Smooth muscle cell (in vitro differentiated cells): ENCODE results near the gene SIGLEC1. TPM values are rescaled to one million over a fixed set of nuclear protein-coding genes. Genes with fewer than 3 reads are reported as not detected.

Experiments
- DNase-seq: peaks from one replicate; lab custom pipeline; 2025; ENCODE audit not compliant: unreplicated experiment; lab: John Stamatoyannopoulos, UW
- H2AFZ ChIP-seq: fragments of 200-600 bp; sonication (generic); 2 replicates; pipeline ENCODE4 v1.6.0; 2016; ENCODE audit warnings: antibody characterized with exemption, low read depth, mild to moderate bottlenecking
- H3F3A ChIP-seq: fragments of 200-600 bp; sonication (generic); 2 replicates; pipeline ENCODE4 v1.6.0; 2017; ENCODE audit warnings: antibody characterized with exemption, low read depth
- H3K27ac ChIP-seq: fragments of 200-600 bp; sonication (generic); 2 replicates; pipeline ENCODE4 v1.5.1; 2016; ENCODE audit warnings: low read depth, mild to moderate bottlenecking
- H3K27me3 ChIP-seq: fragments of 200-600 bp; sonication (generic); 2 replicates; pipeline ENCODE4 v1.6.1; 2016; ENCODE audit warnings: low read depth, mild to moderate bottlenecking
- H3K36me3 ChIP-seq: fragments of 200-600 bp; sonication (generic); 2 replicates; pipeline ENCODE4 v1.5.1; 2016; ENCODE audit warnings: low read depth
- H3K4me1 ChIP-seq: fragments of 200-600 bp; sonication (generic); 2 replicates; pipeline ENCODE4 v1.5.1; 2016; ENCODE audit warnings: low read depth
- H3K4me2 ChIP-seq: fragments of 200-600 bp; sonication (generic); 2 replicates; pipeline ENCODE4 v1.6.0; 2016; ENCODE audit warnings: mild to moderate bottlenecking
- H3K4me3 ChIP-seq: fragments of 200-600 bp; sonication (generic); 2 replicates; pipeline ENCODE4 v1.5.1; 2016; ENCODE audit warnings: mild to moderate bottlenecking
- H3K79me2 ChIP-seq: fragments of 200-600 bp; sonication (generic); 2 replicates; pipeline ENCODE4 v1.6.0; 2016; ENCODE audit warnings: low read depth, mild to moderate bottlenecking
- H3K9ac ChIP-seq: fragments of 200-600 bp; sonication (generic); 2 replicates; pipeline ENCODE4 v1.6.0; 2016; ENCODE audit warnings: low read depth
- H3K9me3 ChIP-seq: fragments of 200-600 bp; sonication (generic); replicated peaks from 2 replicates; pipeline ENCODE4 v1.5.1; 2016; ENCODE audit warnings: low read depth
- H4K20me1 ChIP-seq: fragments of 200-600 bp; sonication (generic); 2 replicates; pipeline ENCODE4 v1.6.0; 2016; ENCODE audit warnings: low read depth
- WGBS: methylation state at CpG from one replicate; pipeline ENCODE4 v1.1.7; 2016; ENCODE audit warnings: low lambda C conversion rate; 5-methylcytosine and 5-hydroxymethylcytosine counted together
- polyA plus RNA-seq: library from polyadenylated mRNA; unstranded; fragments of >200 nt; fragmentation: Nextera tagmentation; extraction: Ambion mirVana; gene quantifications from 2 replicates; pipeline ENCODE4 v1.2.1, GENCODE V29; 2016
- total RNA-seq: library from RNA; depleted of rRNA; stranded (reverse); fragments of >200 nt; gene quantifications from 2 replicates; pipeline ENCODE4 v1.2.3, GENCODE V29; 2014
- TF ChIP-seq, protein P1 (sequence below): fragments of 200-600 bp; sonication (generic); IDR thresholded peaks from 2 replicates; pipeline ENCODE4 v1.5.1; 2017; ENCODE audit warnings: borderline replicate concordance, mild to moderate bottlenecking, antibody characterized with exemption; ENCODE audit not compliant: insufficient read depth, poor library complexity, severe bottlenecking

SIGLEC1 gene
- total and polyA plus RNA-seq, 2 experiments from 2014 or later, result not detected

DNA sequence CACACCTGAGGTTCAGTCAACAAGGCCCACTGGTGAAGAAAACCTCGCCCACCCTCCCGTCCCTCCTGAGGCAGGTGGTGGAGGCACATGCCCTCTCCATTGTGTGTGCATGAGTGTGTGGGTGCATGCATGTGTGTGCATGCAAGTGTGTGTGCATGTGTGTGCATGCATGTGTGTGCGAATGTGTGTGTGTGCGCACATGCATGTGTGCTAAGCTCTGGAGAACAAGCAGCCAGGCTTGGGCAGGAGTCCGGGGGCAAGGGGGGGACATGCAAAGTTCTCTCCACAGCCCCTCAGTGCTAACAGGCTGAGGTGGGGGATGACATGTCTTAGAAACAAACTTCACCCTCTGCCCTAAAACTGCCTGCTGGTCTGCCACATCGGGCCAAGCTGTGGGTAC, 17.0 kb upstream of the SIGLEC1 start:
- H3K9ac ChIP-seq, result no peak overlapping the region
- WGBS, result 95% methylated on average over 6 of the region's 6 CpGs
- no peaks in the 10 kb centered on the region for H3K9me3 ChIP-seq
- no peak overlapping the region for H3K27ac ChIP-seq
- no peak overlapping the region for H3K4me2 ChIP-seq
- no peak for DNase-seq
- peaks cover 5% of the 10 kb centered on the region for H3K27me3 ChIP-seq
- H3K4me1 ChIP-seq, result peaks cover 5% of the 10 kb centered on the region
- no peaks in the 10 kb centered on the region for H4K20me1 ChIP-seq
- H3K36me3 ChIP-seq, result no peaks in the 10 kb centered on the region
- peaks cover 4% of the 10 kb centered on the region for H3F3A ChIP-seq
- H3K4me3 ChIP-seq, result no peak overlapping the region
- no peaks in the 10 kb centered on the region for H3K79me2 ChIP-seq
- no peak overlapping the region for H2AFZ ChIP-seq
- TF ChIP-seq, protein P1, sequence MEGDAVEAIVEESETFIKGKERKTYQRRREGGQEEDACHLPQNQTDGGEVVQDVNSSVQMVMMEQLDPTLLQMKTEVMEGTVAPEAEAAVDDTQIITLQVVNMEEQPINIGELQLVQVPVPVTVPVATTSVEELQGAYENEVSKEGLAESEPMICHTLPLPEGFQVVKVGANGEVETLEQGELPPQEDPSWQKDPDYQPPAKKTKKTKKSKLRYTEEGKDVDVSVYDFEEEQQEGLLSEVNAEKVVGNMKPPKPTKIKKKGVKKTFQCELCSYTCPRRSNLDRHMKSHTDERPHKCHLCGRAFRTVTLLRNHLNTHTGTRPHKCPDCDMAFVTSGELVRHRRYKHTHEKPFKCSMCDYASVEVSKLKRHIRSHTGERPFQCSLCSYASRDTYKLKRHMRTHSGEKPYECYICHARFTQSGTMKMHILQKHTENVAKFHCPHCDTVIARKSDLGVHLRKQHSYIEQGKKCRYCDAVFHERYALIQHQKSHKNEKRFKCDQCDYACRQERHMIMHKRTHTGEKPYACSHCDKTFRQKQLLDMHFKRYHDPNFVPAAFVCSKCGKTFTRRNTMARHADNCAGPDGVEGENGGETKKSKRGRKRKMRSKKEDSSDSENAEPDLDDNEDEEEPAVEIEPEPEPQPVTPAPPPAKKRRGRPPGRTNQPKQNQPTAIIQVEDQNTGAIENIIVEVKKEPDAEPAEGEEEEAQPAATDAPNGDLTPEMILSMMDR, result no peak

DNA sequence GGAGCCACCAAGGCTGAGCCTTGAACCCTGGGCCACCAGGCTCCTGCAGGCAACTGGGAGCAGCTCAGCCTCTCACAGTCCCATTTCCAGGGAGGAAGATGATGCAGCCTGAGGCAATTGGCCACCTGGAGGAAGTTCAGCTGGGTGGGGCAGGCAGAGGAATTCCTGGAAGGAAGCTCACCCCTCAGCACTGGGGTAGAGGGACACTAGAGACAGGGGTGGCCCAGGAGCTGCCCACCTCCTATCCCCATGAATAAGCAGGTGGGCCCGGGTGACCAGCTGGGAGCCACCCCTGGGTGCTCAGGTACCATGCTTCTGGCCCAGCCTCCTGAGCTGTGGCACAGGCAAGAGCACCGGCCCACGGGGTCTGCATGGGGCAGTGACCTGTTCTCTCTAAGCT, 16.5 kb upstream of the SIGLEC1 start:
- TF ChIP-seq, protein P1, result no peak
- 87% methylated on average over 3 of the region's 3 CpGs for WGBS
- no peak overlapping the region for H3K4me2 ChIP-seq
- H3K9ac ChIP-seq, result no peak overlapping the region
- H3K9me3 ChIP-seq, result no peaks in the 10 kb centered on the region
- H3F3A ChIP-seq, result peaks cover 4% of the 10 kb centered on the region
- peaks cover 5% of the 10 kb centered on the region for H3K27me3 ChIP-seq
- H3K79me2 ChIP-seq, result no peaks in the 10 kb centered on the region
- no peak overlapping the region for H2AFZ ChIP-seq
- peaks cover 5% of the 10 kb centered on the region for H3K4me1 ChIP-seq
- H3K36me3 ChIP-seq, result no peaks in the 10 kb centered on the region
- no peaks in the 10 kb centered on the region for H4K20me1 ChIP-seq
- no peak overlapping the region for H3K4me3 ChIP-seq
- no peak for DNase-seq
- H3K27ac ChIP-seq, result no peak overlapping the region

DNA sequence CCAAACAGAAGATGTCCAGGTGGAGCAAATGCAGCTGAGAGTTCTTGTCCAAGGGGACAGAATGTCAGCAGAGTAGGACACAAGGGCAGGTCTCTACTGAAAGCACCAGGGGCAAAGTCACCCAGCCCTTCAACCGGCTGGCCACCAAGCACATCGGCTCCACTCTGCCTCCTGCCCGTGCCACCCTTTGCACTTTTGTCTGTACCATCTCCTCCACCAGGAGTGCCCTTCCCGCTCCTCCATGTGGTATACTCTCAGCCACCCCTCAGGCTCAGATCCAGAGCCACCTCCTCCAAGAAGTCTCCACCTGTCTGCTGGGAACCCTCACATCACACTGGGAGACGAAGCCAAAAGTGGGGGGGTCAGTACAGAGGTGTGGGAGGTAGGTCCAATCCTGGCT, 16.0 kb upstream of the SIGLEC1 start:
- peaks cover 5% of the 10 kb centered on the region for H3K27me3 ChIP-seq
- H3K79me2 ChIP-seq, result no peaks in the 10 kb centered on the region
- 90% methylated on average over 5 of the region's 5 CpGs for WGBS
- no peak overlapping the region for H3K4me3 ChIP-seq
- DNase-seq, result no peak
- H3K36me3 ChIP-seq, result no peaks in the 10 kb centered on the region
- H2AFZ ChIP-seq, result no peak overlapping the region
- H3K9ac ChIP-seq, result no peak overlapping the region
- no peaks in the 10 kb centered on the region for H4K20me1 ChIP-seq
- H3K27ac ChIP-seq, result no peak overlapping the region
- H3F3A ChIP-seq, result peaks cover 4% of the 10 kb centered on the region
- no peaks in the 10 kb centered on the region for H3K9me3 ChIP-seq
- no peak overlapping the region for H3K4me2 ChIP-seq
- H3K4me1 ChIP-seq, result peaks cover 5% of the 10 kb centered on the region
- TF ChIP-seq, protein P1, result no peak

DNA sequence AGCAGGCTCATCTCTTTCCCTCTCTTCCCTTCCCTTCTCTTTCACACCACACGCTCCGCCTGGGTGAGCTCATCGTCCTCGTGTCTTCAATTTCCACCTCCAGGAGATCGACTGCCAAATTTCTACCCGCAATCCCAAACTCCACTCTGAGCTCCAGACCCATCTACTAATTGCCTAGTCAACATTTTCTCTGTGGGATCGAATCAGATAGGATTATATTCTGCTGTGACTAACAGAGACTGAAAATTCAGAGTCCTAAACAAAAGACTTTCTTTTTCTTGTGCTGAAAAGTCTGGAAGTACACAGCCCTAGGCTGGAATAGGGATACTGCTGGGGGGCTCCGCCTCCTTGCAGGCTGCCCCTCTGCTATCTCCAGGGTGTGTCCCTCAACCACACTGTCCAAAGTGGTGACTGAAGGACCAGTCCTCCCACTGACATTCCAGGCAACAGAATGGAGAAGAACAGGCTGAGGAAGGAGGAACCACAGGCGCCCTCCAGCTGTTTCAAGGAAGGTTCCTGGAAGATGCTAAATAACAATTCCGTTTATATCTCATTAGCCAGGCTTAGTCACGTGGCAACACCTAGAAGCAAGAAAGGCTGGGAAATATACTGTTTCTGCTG, 15.1 kb upstream of the SIGLEC1 start:
- WGBS, result 48% methylated on average over 11 of the region's 11 CpGs
- no peaks in the 10 kb centered on the region for H3K79me2 ChIP-seq
- H2AFZ ChIP-seq, result peak overlapping the region; percentile 9
- peaks cover 5% of the 10 kb centered on the region for H3K4me1 ChIP-seq
- H3K9me3 ChIP-seq, result no peaks in the 10 kb centered on the region
- DNase-seq, result no peak
- peak overlapping the region; percentile 56 for H3K4me2 ChIP-seq
- no peaks in the 10 kb centered on the region for H3K36me3 ChIP-seq
- TF ChIP-seq, protein P1, result no peak
- H3K9ac ChIP-seq, result no peak overlapping the region
- no peak overlapping the region for H3K4me3 ChIP-seq
- peaks cover 5% of the 10 kb centered on the region for H3K27me3 ChIP-seq
- peaks cover 4% of the 10 kb centered on the region for H3F3A ChIP-seq
- H3K27ac ChIP-seq, result no peak overlapping the region
- H4K20me1 ChIP-seq, result no peaks in the 10 kb centered on the region
